Brain microvascular endothelial cell (primary cell): ENCODE data around the gene ZBTB5.
A peak's percentile ranks its signal among the peaks of the same experiment; 100 is the strongest.

ENCODE experiments used
- DNase-seq: peaks from one replicate; pipeline ENCODE4 v3.0.0-alpha.2; 2020
- H3K27ac ChIP-seq: fragments of 250-450 bp; sonication (Bioruptor Pico); 2 replicates; pipeline ENCODE4 v1.5.1; 2020; ENCODE audit warnings: mild to moderate bottlenecking, moderate library complexity
- H3K27me3 ChIP-seq: fragments of 250-450 bp; sonication (Bioruptor Pico); replicated peaks from 2 replicates; pipeline ENCODE4 v1.5.1; 2020; ENCODE audit warnings: mild to moderate bottlenecking
- H3K36me3 ChIP-seq: fragments of 250-450 bp; sonication (Bioruptor Pico); replicated peaks from 2 replicates; pipeline ENCODE4 v1.5.1; 2020; ENCODE audit warnings: mild to moderate bottlenecking
- H3K4me3 ChIP-seq: 2 replicates; pipeline ENCODE4 v1.5.1; 2011; ENCODE audit warnings: low read depth, mild to moderate bottlenecking, control low read depth, low read length, moderate library complexity
- CTCF ChIP-seq: IDR thresholded peaks from 2 replicates; pipeline ENCODE4 v1.5.1; 2011; ENCODE audit warnings: low read depth, mild to moderate bottlenecking, moderate library complexity, low read length, control low read depth, inconsistent platforms; ENCODE audit errors: missing control alignments
- in situ Hi-C: cut with HindIII; loops from 2 replicates; pipeline ENCODE4 v1.10.0; 2017; ENCODE audit warnings: low sequenced_read_pairs, low pct_ligation_motif_present

Gene ZBTB5

GRCh38 chr9:37495571-37495970 lies 30.3 kb upstream of the ZBTB5 start:
- in situ Hi-C loops, result loop anchor here (25.0 kb wide), 1 partner anchor 92 kb away; the partner anchor contains the start of genes FBXO10 and TOMM5
- H3K27me3 ChIP-seq, result no peaks in the 10 kb centered on the region
- peaks cover 64% of the 10 kb centered on the region for H3K36me3 ChIP-seq
- no peak overlapping the region for H3K4me3 ChIP-seq
- no peak overlapping the region for H3K27ac ChIP-seq
- no peak for DNase-seq
- no peak for TF ChIP-seq CTCF

DNA sequence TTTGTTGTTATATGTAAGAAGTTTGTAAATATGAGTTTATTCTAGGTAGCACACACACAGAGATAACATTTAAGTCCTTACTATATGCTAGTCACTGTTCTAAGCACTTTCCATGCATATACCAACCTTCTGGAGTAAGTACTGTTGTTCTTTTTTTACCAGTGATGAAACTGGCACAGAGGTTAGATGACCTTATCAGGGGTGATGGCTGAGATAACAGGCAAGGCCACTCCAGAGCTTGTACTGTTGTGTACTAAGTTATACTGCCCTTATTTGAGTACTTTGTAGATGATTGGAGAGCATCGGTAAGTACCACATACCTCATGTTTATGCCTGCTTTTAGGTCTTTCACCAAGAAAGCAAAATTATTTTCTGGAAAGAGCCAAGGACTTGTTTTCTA lies 26.7 kb upstream of the ZBTB5 start:
- H3K27me3 ChIP-seq, result no peaks in the 10 kb centered on the region
- TF ChIP-seq CTCF, result no peak
- peaks cover 60% of the 10 kb centered on the region for H3K36me3 ChIP-seq
- no peak overlapping the region for H3K4me3 ChIP-seq
- H3K27ac ChIP-seq, result no peak overlapping the region
- in situ Hi-C loops, result loop anchor here (25.0 kb wide), 1 partner anchor 95 kb away; the partner anchor contains the start of genes FBXO10 and TOMM5
- no peak for DNase-seq

- no peaks in the 10 kb centered on the region for H3K27me3 ChIP-seq
- in situ Hi-C loops, result loop anchor here (25.0 kb wide), 1 partner anchor 100 kb away; the partner anchor contains the start of genes FBXO10 and TOMM5
- TF ChIP-seq CTCF, result no peak
- DNase-seq, result peak; percentile 78
- H3K36me3 ChIP-seq, result peaks cover 16% of the 10 kb centered on the region
- H3K27ac ChIP-seq, result peak overlapping the region; percentile 47
- peak overlapping the region; percentile 85 for H3K4me3 ChIP-seq
These were observed 21.6 kb upstream of the ZBTB5 start for GRCh38 chr9:37486616-37487548.

GRCh38 chr9:37486256-37486615 lies 21.0 kb upstream of the ZBTB5 start:
- Histone ChIP-seq H3K4me3 (peak overlapping the region; percentile 85), H3K27ac (peak overlapping the region; percentile 47), H3K36me3 (peaks cover 16% of the 10 kb centered on the region), H3K27me3 (no peaks in the 10 kb centered on the region)
- no peak for DNase-seq
- in situ Hi-C loops, result loop anchor here (25.0 kb wide), 1 partner anchor 101 kb away; the partner anchor contains the start of genes FBXO10 and TOMM5
- TF ChIP-seq CTCF, result no peak

- DNase-seq, result peak; percentile 90
- no peak for TF ChIP-seq CTCF
These were observed 20.4 kb upstream of the ZBTB5 start, which contains the start of gene POLR1E for GRCh38 chr9:37485389-37486255. Gene POLR1E, plus strand, starts transcription at chr9:37485948. Its CDS starts 100 bp downstream, at chr9:37486048.

More at GRCh38 chr9:37485389-37486255, 20.4 kb upstream of the ZBTB5 start, which contains the start of gene POLR1E:
- Histone ChIP-seq H3K27me3 (no peaks in the 10 kb centered on the region), H3K4me3 (peak within 1 kb of the TSS; percentile 85), H3K36me3 (peaks cover 11% of the 10 kb centered on the region), H3K27ac (peak within 1 kb of the TSS; percentile 47)
- in situ Hi-C loops, result loop anchor here (25.0 kb wide), 1 partner anchor 102 kb away; the partner anchor contains the start of genes FBXO10 and TOMM5
